Stimulated activated CD4-positive, alpha-beta T cell treated with anti-CD3 and anti-CD28 coated beads, Interleukin-1b, Interleukin-23, amount 100 ng/mL, for 24 hours (primary cell): ENCODE results near the gene RPS19BP1.
A peak's percentile ranks its signal among the peaks of the same experiment; 100 is the strongest.

Experiments
- DNase-seq, 4 experiments: peaks; one replicate each; pipeline ENCODE4 v3.0.0-alpha.2; 2020; ENCODE audit warnings: low read depth in 4 of 4, low spot score in 1 of 4

The RPS19BP1 gene

GRCh38 chr22:39490966-39491680, 41.4 kb downstream of the RPS19BP1 start:
- DNase-seq: no peak

GRCh38 chr22:39490135-39490798, 42.3 kb downstream of the RPS19BP1 start:
- DNase-seq: peak; percentile 35 to 73 (median 60)

GRCh38 chr22:39489094-39490068, 43.2 kb downstream of the RPS19BP1 start:
- DNase-seq: no peak

GRCh38 chr22:39488563-39489083, 43.9 kb downstream of the RPS19BP1 start:
- DNase-seq: no peak

- no peak for DNase-seq
These were observed 44.6 kb downstream of the RPS19BP1 start for GRCh38 chr22:39487826-39488520.

GRCh38 chr22:39486951-39487825, 45.4 kb downstream of the RPS19BP1 start:
- no peak for DNase-seq

GRCh38 chr22:39482768-39483167, 49.8 kb downstream of the RPS19BP1 start:
- no peak for DNase-seq

GRCh38 chr22:39481595-39481994, 51.0 kb downstream of the RPS19BP1 start:
- no peak for DNase-seq

- DNase-seq: no peak
These were observed 51.5 kb downstream of the RPS19BP1 start for GRCh38 chr22:39481054-39481453.

- DNase-seq: no peak
These were observed 52.0 kb downstream of the RPS19BP1 start for GRCh38 chr22:39480557-39480956.

GRCh38 chr22:39479254-39479653, 53.3 kb downstream of the RPS19BP1 start:
- DNase-seq: no peak
